ENCODE measurements around the gene HDAC4. TPM values are rescaled to one million over a fixed set of nuclear protein-coding genes. Genes with fewer than 3 reads are reported as not detected.

HDAC4 gene
- total RNA-seq, 2 donors from 2014 or later: 49.8 to 71.7 TPM

DNA sequence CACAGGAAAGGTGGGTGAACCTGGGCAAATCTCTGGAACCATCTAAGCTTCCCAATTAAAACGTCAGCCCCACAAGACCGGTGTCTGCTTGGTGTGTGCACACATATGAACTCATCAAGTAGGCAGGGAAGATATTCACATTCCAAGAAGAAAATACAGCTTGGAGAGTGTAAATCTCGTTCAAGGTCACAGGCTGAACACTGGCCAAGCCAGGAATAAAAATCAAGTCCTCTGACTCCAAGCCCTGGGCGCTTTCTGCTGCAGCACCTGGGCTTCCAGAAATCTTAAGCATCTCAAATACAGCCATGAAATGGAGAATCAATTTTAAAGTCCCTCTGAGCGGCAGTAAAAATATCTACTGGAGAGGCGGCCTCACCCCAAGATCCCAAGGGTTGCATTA lies 402.0 kb downstream of the HDAC4 start:
- Mint-ChIP-seq H3K27me3 (ENCODE audit: low read depth) (peaks cover 24% of the 10 kb centered on the region), H3K27ac (no peak overlapping the region), H3K4me1 (ENCODE audit: low read depth) (no peaks in the 10 kb centered on the region), H3K4me3 (no peak overlapping the region), H3K9me3 (peaks cover 2 to 6% of the 10 kb centered on the region in 2 donors), H3K36me3 (ENCODE audit: insufficient read depth in 2 of 2) (peaks cover 2 to 4% of the 10 kb centered on the region in 2 donors)
- no peak for DNase-seq
- ATAC-seq (replicated peaks in 1 of 2): no peak

All from activated T-cell treated with anti-CD3 and anti-CD28 coated beads, Interleukin-2, amount 50 U/mL, for 72 hours (primary cell).